Measurements from ENCODE around the gene SPDYC.

SPDYC gene

DNA sequence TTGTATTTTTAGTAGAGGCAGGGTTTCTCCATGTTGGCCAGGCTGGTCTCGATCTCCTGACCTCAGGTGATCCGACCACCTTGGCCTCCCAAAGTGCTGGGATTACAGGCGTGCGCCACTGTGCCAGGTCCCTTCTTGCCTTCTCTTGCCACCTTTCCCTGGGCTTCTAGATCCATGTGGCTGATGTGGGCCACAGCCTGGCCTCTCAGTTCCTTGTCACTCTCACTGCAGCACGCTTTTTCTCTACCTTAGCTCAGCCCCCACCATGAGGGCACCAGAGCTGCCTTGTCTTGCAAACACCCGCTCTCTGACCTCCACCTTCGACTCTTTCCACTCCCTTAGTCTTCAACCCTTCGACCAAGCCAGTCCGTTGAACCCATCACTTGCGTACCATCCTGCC lies 19.2 kb downstream of the SPDYC start:
- no peak for TF ChIP-seq TAF1 (IDR thresholded peaks at IDR 0.05; ENCODE audit: borderline replicate concordance, insufficient read depth, low read length)
- TF ChIP-seq SIN3A (IDR thresholded peaks at IDR 0.05; ENCODE audit: borderline replicate concordance, insufficient read depth, low read length): no peak
- TF ChIP-seq, protein P1, sequence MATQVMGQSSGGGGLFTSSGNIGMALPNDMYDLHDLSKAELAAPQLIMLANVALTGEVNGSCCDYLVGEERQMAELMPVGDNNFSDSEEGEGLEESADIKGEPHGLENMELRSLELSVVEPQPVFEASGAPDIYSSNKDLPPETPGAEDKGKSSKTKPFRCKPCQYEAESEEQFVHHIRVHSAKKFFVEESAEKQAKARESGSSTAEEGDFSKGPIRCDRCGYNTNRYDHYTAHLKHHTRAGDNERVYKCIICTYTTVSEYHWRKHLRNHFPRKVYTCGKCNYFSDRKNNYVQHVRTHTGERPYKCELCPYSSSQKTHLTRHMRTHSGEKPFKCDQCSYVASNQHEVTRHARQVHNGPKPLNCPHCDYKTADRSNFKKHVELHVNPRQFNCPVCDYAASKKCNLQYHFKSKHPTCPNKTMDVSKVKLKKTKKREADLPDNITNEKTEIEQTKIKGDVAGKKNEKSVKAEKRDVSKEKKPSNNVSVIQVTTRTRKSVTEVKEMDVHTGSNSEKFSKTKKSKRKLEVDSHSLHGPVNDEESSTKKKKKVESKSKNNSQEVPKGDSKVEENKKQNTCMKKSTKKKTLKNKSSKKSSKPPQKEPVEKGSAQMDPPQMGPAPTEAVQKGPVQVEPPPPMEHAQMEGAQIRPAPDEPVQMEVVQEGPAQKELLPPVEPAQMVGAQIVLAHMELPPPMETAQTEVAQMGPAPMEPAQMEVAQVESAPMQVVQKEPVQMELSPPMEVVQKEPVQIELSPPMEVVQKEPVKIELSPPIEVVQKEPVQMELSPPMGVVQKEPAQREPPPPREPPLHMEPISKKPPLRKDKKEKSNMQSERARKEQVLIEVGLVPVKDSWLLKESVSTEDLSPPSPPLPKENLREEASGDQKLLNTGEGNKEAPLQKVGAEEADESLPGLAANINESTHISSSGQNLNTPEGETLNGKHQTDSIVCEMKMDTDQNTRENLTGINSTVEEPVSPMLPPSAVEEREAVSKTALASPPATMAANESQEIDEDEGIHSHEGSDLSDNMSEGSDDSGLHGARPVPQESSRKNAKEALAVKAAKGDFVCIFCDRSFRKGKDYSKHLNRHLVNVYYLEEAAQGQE (IDR thresholded peaks at IDR 0.05; ENCODE audit: insufficient read depth in 1 of 2, low read depth in 2 of 2, low read length in 2 of 2): no peak
- TF ChIP-seq FOXP2 (optimal IDR thresholded peaks at IDR 0.05; ENCODE audit: borderline replicate concordance, extremely low read depth, extremely low read length, insufficient read depth): no peak
- TF ChIP-seq POLR2AphosphoS5 (IDR thresholded peaks at IDR 0.05; ENCODE audit: low read depth, low read length): no peak

DNA sequence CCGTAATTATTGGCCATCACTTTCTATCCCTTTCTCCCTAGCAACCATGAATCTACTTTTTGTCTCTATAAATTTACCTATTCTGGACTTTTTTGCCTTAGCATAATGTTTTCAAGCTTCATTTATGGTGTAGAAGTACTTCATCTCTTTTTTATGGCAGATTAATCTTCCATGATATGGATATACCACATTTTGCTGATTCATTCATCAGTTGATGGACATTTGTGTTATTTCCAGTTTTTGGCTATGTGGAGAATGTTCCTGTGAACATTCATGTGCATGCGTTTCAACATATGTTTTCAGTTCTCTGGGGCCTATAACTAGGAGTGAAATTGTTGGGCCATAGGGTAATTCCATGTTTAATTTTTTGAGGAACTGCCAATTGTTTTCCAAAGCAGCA lies 24.5 kb downstream of the SPDYC start:
- TF ChIP-seq, protein P1 (IDR thresholded peaks at IDR 0.05; ENCODE audit: insufficient read depth in 1 of 2, low read depth in 2 of 2, low read length in 2 of 2): no peak
- no peak for TF ChIP-seq FOXP2 (optimal IDR thresholded peaks at IDR 0.05; ENCODE audit: borderline replicate concordance, extremely low read depth, extremely low read length, insufficient read depth)
- no peak for TF ChIP-seq TAF1 (IDR thresholded peaks at IDR 0.05; ENCODE audit: borderline replicate concordance, insufficient read depth, low read length)
- TF ChIP-seq SIN3A (IDR thresholded peaks at IDR 0.05; ENCODE audit: borderline replicate concordance, insufficient read depth, low read length): no peak
- no peak for TF ChIP-seq POLR2AphosphoS5 (IDR thresholded peaks at IDR 0.05; ENCODE audit: low read depth, low read length)

DNA sequence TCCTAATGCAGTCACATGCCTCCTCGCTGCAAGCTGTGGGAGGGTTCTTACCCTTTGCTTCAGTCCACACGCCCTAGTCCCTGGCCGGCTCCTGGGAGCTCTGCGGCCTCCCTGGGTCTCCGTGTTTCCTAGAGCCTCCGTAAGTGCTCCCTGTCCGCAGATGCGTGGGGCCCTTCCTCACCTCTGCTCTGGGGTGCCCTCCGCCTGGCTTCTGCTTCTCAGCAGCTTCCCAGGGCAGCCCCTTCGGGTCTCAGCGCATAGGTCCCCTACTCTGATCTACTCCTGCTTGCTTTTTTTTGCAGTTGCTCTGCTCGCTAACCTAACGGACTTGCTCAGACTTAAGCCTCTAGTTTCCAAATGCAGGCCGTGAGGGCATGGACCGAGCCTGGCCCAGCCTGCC lies 34.1 kb downstream of the SPDYC start:
- no peak for TF ChIP-seq SIN3A (IDR thresholded peaks at IDR 0.05; ENCODE audit: borderline replicate concordance, insufficient read depth, low read length)
- TF ChIP-seq TAF1 (IDR thresholded peaks at IDR 0.05; ENCODE audit: borderline replicate concordance, insufficient read depth, low read length): no peak
- TF ChIP-seq, protein P1 (IDR thresholded peaks at IDR 0.05; ENCODE audit: insufficient read depth in 1 of 2, low read depth in 2 of 2, low read length in 2 of 2): no peak
- TF ChIP-seq POLR2AphosphoS5 (IDR thresholded peaks at IDR 0.05; ENCODE audit: low read depth, low read length): no peak
- no peak for TF ChIP-seq FOXP2 (optimal IDR thresholded peaks at IDR 0.05; ENCODE audit: borderline replicate concordance, extremely low read depth, extremely low read length, insufficient read depth)

DNA sequence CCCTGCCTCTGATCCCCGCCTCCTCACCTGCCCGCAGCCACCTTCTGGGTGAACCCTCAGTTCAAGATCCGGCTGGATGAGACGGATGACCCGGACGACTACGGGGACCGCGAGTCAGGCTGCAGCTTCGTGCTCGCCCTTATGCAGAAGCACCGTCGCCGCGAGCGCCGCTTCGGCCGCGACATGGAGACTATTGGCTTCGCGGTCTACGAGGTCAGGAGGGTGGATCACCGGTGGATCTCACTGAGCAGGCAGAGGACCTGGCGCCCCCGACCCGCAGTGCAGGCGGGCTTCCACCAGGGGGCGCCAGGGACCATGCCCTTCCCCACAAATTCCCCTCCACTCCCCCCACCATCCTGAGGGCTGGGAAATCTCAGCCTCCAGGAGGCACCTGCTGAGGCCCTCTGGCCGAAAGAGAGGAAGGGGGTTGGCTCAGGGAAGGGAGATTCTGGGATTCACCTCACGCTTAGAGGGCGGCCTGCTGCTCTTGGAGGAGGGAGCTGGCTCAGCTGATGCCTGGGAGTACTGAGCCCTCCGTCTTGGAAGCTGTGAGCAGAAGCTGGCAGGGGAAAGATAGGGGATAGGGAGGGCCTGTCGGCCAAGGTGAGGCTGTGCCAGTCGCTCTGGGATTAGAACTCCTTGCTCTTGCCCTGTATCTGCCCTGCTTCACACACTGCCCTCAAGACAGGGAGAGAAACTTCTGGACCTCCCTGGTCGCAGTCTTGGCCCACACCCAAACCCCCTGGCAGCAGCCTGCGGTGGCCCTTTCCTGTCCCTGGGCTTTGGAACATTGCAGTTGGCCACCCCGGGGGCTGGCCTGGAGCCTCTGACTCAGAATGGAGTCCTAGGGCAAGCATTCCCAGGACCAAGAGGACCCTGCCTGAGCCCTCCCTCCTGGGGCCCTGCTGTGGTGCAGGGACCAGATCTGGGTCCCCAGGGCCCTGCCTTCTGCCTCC lies 34.9 kb downstream of the SPDYC start:
- TF ChIP-seq SIN3A (IDR thresholded peaks at IDR 0.05; ENCODE audit: borderline replicate concordance, insufficient read depth, low read length): no peak
- no peak for TF ChIP-seq POLR2AphosphoS5 (IDR thresholded peaks at IDR 0.05; ENCODE audit: low read depth, low read length)
- TF ChIP-seq, protein P1 (IDR thresholded peaks at IDR 0.05; ENCODE audit: insufficient read depth in 1 of 2, low read depth in 2 of 2, low read length in 2 of 2): no peak
- TF ChIP-seq FOXP2 (optimal IDR thresholded peaks at IDR 0.05; ENCODE audit: borderline replicate concordance, extremely low read depth, extremely low read length, insufficient read depth): no peak
- TF ChIP-seq TAF1 (IDR thresholded peaks at IDR 0.05; ENCODE audit: borderline replicate concordance, insufficient read depth, low read length): no peak

All from PFSK-1 (cell line).